ENCODE measurements around the gene ZFAND3.

- no peak for TF ChIP-seq CTCF (IDR thresholded peaks at IDR 0.05)
- TF ChIP-seq POLR2A (IDR thresholded peaks at IDR 0.05), result no peak
Observed at GRCh38 chr6:38156818-38157565, 337.5 kb downstream of the ZFAND3 start.

All from adrenal gland (tissue), 5 donors.